H1 (cell line): ENCODE measurements around the gene LURAP1L. TPM values are rescaled to one million over a fixed set of nuclear protein-coding genes. Genes with fewer than 3 reads are reported as not detected.

ENCODE experiments used
- BRCA1 ChIP-seq: IDR thresholded peaks from 2 replicates; pipeline ENCODE4 v1.6.1; 2012; ENCODE audit warnings: low read depth, low read length, improper control_type of control experiment
- CBX8 ChIP-seq: fragments of 300-800, 300-1000 bp; sonication (generic); IDR thresholded peaks from 2 replicates; pipeline ENCODE4 v1.7.1; 2016; ENCODE audit warnings: low read depth, low read length, borderline replicate concordance
- polyA plus RNA-seq, 7 experiments: library from polyadenylated mRNA; depleted of rRNA in 3 of 7; stranded (reverse) in 5 of 7; unstranded in 2 of 7; fragments of >200 nt in 5 of 7; fragments of 200-250 nt in 2 of 7; gene quantifications; 1 replicate in 5 of 7; 2 replicates in 1 of 7; 4 replicates in 1 of 7; pipeline versions ENCODE4 v1.2.1 to v1.2.3, GENCODE V29; 2011 to 2013; ENCODE audit warnings: missing spikeins in 2 of 7, mixed read lengths in 2 of 7
- total RNA-seq: library from RNA; stranded (reverse); fragmentation: NEBNext Ultra II Directional; extraction: Animal tissue kit (Norgen Biotek cat#: 25700); gene quantifications from 2 replicates; pipeline ENCODE4 v1.2.1, GENCODE V29; 2021

LURAP1L gene
- total and polyA plus RNA-seq, 2 of the 8 experiments (the other 6 are each of a cell fraction or from before 2014, with no cell fraction given): 0.63 to 1.2 TPM

DNA sequence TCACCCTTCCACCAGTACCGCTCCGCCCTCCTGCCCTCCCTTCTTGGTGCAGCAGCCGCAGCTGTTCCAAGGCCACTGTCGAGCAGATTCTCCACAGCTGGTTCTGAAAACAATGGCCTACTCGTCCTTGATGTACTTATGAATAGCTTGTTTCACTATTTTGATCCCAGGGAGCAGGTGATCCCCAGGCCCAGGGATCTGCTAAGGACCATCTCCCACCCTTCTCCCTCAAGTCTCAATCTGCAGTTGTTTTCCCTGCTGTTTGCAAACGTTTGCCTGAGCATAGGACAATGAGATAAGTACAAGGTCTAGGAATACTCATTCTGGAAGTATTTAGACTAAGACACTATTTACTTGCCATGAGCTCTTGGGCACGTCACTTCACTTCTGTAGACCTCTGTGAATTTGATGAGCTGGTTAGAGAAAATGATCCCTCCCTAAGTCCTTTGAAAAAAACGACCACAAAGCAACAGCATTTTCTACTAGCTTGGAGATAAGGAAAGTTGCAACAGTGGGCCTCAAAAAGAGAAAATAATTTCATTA, 1.8 kb downstream of the LURAP1L start (continued):
- no peak for TF ChIP-seq BRCA1
- TF ChIP-seq CBX8: no peak
